KMS-11 (cell line): ENCODE results near the gene LOXHD1.

Experiments used
- H2AFZ ChIP-seq: fragments of 200-600 bp; sonication (generic); 2 replicates; pipeline ENCODE4 v1.6.1; 2016; ENCODE audit warnings: antibody characterized with exemption, mixed run types, low read depth
- H3K27ac ChIP-seq: fragments of 200-600 bp; sonication (generic); 2 replicates; pipeline ENCODE4 v1.6.1; 2016; ENCODE audit warnings: mild to moderate bottlenecking, mixed run types
- H3K27me3 ChIP-seq: fragments of 200-600 bp; sonication (generic); 2 replicates; pipeline ENCODE4 v1.6.1; 2017; ENCODE audit warnings: mild to moderate bottlenecking, low read depth, mixed run types, moderate library complexity; ENCODE audit not compliant: insufficient read depth
- H3K36me3 ChIP-seq: fragments of 200-600 bp; sonication (generic); 2 replicates; pipeline ENCODE4 v1.6.1; 2017; ENCODE audit warnings: mild to moderate bottlenecking, mixed run types; ENCODE audit not compliant: insufficient read depth
- H3K4me1 ChIP-seq: fragments of 200-600 bp; sonication (generic); 2 replicates; pipeline ENCODE4 v1.6.1; 2016; ENCODE audit warnings: mild to moderate bottlenecking, low read depth, mixed run types; ENCODE audit not compliant: poor library complexity, severe bottlenecking
- H3K4me2 ChIP-seq: fragments of 200-600 bp; sonication (generic); 2 replicates; pipeline ENCODE4 v1.7.0; 2016; ENCODE audit warnings: mild to moderate bottlenecking, mixed run types
- H3K4me3 ChIP-seq: fragments of 200-600 bp; sonication (generic); IDR thresholded peaks from 2 replicates; pipeline ENCODE4 v1.6.1; 2017; ENCODE audit warnings: low read depth, low read length, mixed read lengths; ENCODE audit not compliant: insufficient read depth
- H3K79me2 ChIP-seq: fragments of 200-600 bp; sonication (generic); 2 replicates; pipeline ENCODE4 v1.6.1; 2016; ENCODE audit warnings: low read depth, mixed run types; ENCODE audit not compliant: insufficient read depth
- H3K9ac ChIP-seq: fragments of 200-600 bp; sonication (generic); 2 replicates; pipeline ENCODE4 v1.6.1; 2016; ENCODE audit warnings: mild to moderate bottlenecking, mixed run types
- H4K20me1 ChIP-seq: fragments of 200-600 bp; sonication (generic); 2 replicates; pipeline ENCODE4 v1.6.1; 2016; ENCODE audit warnings: mild to moderate bottlenecking, mixed run types; ENCODE audit not compliant: insufficient read depth
- TF ChIP-seq, protein P1 (sequence below): fragments of 200-600 bp; sonication (generic); conservative IDR thresholded peaks from 2 replicates; pipeline ENCODE4 v1.6.1; 2017; ENCODE audit warnings: low read depth, mild to moderate bottlenecking, antibody characterized with exemption, low read length, moderate library complexity, mixed read lengths

LOXHD1 gene

DNA sequence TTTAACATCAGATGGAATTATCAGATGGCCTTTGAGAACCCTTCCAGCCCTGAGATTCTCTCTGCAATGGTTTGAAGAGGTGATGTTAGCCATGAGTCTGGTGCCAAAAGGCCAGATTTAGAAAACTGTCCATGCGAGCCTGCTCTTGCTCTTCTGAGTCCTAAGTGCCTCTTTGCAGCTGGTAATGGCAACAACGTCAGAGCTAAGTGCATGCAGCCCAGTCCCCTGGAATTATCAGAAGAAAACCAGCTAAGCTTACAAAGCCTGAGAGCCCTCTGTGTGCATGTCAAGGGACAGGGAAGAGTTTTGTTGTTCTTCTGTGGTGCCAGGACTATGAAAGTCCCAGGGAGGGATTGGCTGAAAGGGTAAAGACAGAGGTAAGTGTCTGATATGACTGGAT is 89.8 kb downstream of the LOXHD1 start:
- Histone ChIP-seq H3K79me2 (no peaks in the 10 kb centered on the region), H4K20me1 (no peaks in the 10 kb centered on the region), H3K27ac (no peak overlapping the region), H3K4me3 (no peak overlapping the region), H3K4me2 (no peak overlapping the region), H3K27me3 (no peaks in the 10 kb centered on the region), H3K4me1 (no peaks in the 10 kb centered on the region), H2AFZ (no peak overlapping the region), H3K36me3 (no peaks in the 10 kb centered on the region), H3K9ac (no peak overlapping the region)
- TF ChIP-seq, protein P1, sequence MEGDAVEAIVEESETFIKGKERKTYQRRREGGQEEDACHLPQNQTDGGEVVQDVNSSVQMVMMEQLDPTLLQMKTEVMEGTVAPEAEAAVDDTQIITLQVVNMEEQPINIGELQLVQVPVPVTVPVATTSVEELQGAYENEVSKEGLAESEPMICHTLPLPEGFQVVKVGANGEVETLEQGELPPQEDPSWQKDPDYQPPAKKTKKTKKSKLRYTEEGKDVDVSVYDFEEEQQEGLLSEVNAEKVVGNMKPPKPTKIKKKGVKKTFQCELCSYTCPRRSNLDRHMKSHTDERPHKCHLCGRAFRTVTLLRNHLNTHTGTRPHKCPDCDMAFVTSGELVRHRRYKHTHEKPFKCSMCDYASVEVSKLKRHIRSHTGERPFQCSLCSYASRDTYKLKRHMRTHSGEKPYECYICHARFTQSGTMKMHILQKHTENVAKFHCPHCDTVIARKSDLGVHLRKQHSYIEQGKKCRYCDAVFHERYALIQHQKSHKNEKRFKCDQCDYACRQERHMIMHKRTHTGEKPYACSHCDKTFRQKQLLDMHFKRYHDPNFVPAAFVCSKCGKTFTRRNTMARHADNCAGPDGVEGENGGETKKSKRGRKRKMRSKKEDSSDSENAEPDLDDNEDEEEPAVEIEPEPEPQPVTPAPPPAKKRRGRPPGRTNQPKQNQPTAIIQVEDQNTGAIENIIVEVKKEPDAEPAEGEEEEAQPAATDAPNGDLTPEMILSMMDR, result no peak

DNA sequence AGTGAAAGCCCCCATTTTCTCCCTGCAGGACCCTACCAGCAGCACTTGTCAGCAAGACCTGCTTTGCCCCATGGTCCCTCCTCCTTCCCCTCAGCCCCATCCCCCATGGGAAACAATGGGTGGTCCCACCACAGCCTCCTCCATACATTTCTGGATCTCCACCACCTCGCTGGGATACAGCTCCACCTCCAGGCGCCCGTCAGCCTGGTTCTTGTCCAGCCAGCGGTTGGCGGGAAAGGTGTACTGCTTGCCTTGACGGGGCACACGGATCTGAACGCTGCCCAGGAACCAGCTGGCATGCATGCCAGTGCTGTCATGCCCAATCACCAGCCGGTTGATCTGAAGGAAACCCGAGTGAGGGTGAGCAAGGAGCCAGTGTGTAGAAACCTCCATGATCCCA is 90.9 kb downstream of the LOXHD1 start:
- Histone ChIP-seq H3K4me1 (no peaks in the 10 kb centered on the region), H3K27me3 (no peaks in the 10 kb centered on the region), H3K79me2 (no peaks in the 10 kb centered on the region), H3K27ac (no peak overlapping the region), H4K20me1 (no peaks in the 10 kb centered on the region), H3K36me3 (no peaks in the 10 kb centered on the region), H2AFZ (no peak overlapping the region), H3K4me3 (no peak overlapping the region), H3K9ac (no peak overlapping the region), H3K4me2 (no peak overlapping the region)
- TF ChIP-seq, protein P1, result no peak

DNA sequence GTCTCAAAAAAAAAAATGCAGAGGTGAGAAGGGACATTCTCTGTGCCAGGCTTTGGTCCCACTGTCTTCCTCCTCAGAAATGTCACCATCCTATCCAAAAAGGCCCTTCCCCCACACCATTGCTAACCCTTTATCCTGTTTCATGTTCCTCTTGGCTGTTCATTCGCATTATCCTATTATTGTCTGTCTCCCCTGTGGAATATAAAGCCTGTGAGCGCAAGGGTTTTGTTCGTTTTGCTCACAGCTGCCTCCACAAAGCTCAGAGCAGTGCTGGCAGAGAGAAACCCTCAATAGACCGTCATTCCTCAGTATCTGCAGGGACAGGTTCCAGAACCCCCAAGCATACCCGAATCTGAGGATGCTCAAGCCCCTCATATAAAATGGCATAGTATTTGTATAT is 91.8 kb downstream of the LOXHD1 start:
- Histone ChIP-seq H3K4me3 (no peak overlapping the region), H3K4me1 (no peaks in the 10 kb centered on the region), H3K36me3 (no peaks in the 10 kb centered on the region), H3K79me2 (no peaks in the 10 kb centered on the region), H3K4me2 (no peak overlapping the region), H3K9ac (no peak overlapping the region), H3K27ac (no peak overlapping the region), H4K20me1 (no peaks in the 10 kb centered on the region), H3K27me3 (no peaks in the 10 kb centered on the region), H2AFZ (no peak overlapping the region)
- TF ChIP-seq, protein P1, result no peak

DNA sequence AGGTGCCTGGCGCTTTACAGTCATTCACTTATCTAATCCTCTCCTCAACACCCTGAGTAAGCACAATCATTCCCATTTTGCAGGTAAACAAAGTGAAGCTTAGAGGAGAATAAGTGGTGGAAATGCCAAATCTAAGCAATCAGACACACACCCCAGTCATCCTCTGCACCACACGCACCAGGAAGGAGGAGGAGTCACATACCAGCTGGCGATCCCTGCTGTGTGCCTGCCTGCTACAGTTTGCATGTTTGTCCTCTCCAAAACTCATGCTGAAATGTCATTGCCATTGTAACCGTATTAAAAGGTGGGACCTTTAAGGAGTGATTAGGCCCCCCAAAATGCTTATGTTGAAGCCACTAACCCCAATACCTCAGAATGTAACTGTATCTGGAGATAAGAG is 93.7 kb downstream of the LOXHD1 start:
- H3K27me3 ChIP-seq, result no peaks in the 10 kb centered on the region
- H3K4me3 ChIP-seq, result no peak overlapping the region
- H4K20me1 ChIP-seq, result no peaks in the 10 kb centered on the region
- TF ChIP-seq, protein P1, result no peak
- no peaks in the 10 kb centered on the region for H3K79me2 ChIP-seq
- H3K4me1 ChIP-seq, result no peaks in the 10 kb centered on the region
- H3K27ac ChIP-seq, result no peak overlapping the region
- H3K36me3 ChIP-seq, result no peaks in the 10 kb centered on the region
- no peak overlapping the region for H3K4me2 ChIP-seq
- H3K9ac ChIP-seq, result no peak overlapping the region
- H2AFZ ChIP-seq, result no peak overlapping the region

DNA sequence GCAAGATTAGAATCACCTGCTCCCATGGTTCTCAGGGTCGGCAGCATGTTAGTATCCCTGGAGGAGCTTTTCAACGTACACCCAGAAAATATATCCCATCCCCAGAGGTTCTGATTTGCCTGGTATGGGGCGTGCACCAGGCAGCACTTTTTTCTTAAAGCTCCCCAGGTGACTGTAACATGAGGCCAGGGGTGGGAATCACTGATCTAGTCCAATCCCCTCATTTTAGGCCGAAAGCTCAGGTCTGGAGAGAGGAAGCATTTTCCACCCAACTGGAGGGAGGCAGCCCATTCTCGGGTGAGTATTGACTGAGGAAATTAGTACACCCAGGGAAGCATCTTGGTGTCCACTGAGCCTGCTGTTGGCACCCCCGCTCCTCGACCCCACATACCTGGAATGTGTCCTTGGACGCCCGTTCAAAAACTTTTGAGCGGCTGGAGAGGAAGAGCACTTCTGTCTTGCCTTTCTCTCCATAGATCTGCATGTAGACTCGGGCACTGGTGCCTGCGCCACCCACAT is 94.3 kb downstream of the LOXHD1 start:
- TF ChIP-seq, protein P1, result no peak
- Histone ChIP-seq H3K4me1 (no peaks in the 10 kb centered on the region), H3K4me3 (no peak overlapping the region), H3K4me2 (no peak overlapping the region), H3K9ac (no peak overlapping the region), H4K20me1 (no peaks in the 10 kb centered on the region), H3K27me3 (no peaks in the 10 kb centered on the region), H3K79me2 (no peaks in the 10 kb centered on the region), H3K27ac (no peak overlapping the region), H3K36me3 (no peaks in the 10 kb centered on the region), H2AFZ (no peak overlapping the region)
